GM12878 (cell line): ENCODE results near the gene C1QL1. TPM values are rescaled to one million over a fixed set of nuclear protein-coding genes. Genes with fewer than 3 reads are reported as not detected.

Experiments
- LARP7 ChIP-seq: fragments of 450-650 bp; IDR thresholded peaks from 2 replicates; pipeline ENCODE4 v1.6.1; 2017; ENCODE audit warnings: mild to moderate bottlenecking
- MEF2A ChIP-seq: IDR thresholded peaks from 2 replicates; pipeline ENCODE4 v1.6.1; 2011; ENCODE audit warnings: low read depth, mild to moderate bottlenecking, low read length, moderate library complexity; ENCODE audit not compliant: insufficient read depth
- NKRF ChIP-seq: fragments of 450-650 bp; conservative IDR thresholded peaks from 2 replicates; pipeline ENCODE4 v1.6.1; 2017; ENCODE audit warnings: mild to moderate bottlenecking, moderate library complexity
- NR2C2 ChIP-seq: IDR thresholded peaks from 2 replicates; pipeline ENCODE4 v1.6.1; 2011; ENCODE audit warnings: borderline replicate concordance, low read depth; ENCODE audit not compliant: control insufficient read depth, insufficient read length
- POLR2A ChIP-seq: IDR thresholded peaks from 2 replicates; pipeline ENCODE4 v1.6.1; 2011; ENCODE audit warnings: low read depth, mild to moderate bottlenecking, low read length
- RB1 ChIP-seq: fragments of 450-650 bp; formaldehyde crosslinking; IDR thresholded peaks from 2 replicates; pipeline ENCODE4 v1.6.1; 2017; ENCODE audit warnings: mild to moderate bottlenecking, borderline replicate concordance
- SUZ12 ChIP-seq: fragments of 200-600 bp; sonication (generic); IDR thresholded peaks from one replicate; pipeline ENCODE4 v1.6.1; 2018; ENCODE audit warnings: antibody characterized with exemption, mild to moderate bottlenecking; ENCODE audit not compliant: unreplicated experiment
- WRNIP1 ChIP-seq: IDR thresholded peaks from 2 replicates; pipeline ENCODE4 v1.6.1; 2011; ENCODE audit warnings: low read depth, low read length, improper control_type of control experiment, borderline replicate concordance
- ZBTB11 ChIP-seq: fragments of 450-650 bp; formaldehyde crosslinking; IDR thresholded peaks from 2 replicates; pipeline ENCODE4 v1.5.0; 2022; ENCODE audit warnings: mild to moderate bottlenecking, missing genetic modification characterization
- ZNF622 ChIP-seq: fragments of 450-650 bp; IDR thresholded peaks from 2 replicates; pipeline ENCODE4 v1.6.1; 2017; ENCODE audit warnings: mild to moderate bottlenecking, inconsistent platforms
- polyA plus RNA-seq, 11 experiments: library from polyadenylated mRNA; depleted of rRNA in 4 of 11; unstranded in 6 of 11; stranded (reverse) in 5 of 11; fragments of >200 nt; fragmentation: Nextera tagmentation in 4 of 11; fragmentation: Illumina TruSeq in 1 of 11; extraction: Ambion mirVana in 4 of 11; extraction: Trizol in 1 of 11; gene quantifications; 1 replicate in 1 of 11; 2 replicates in 10 of 11; pipeline versions ENCODE4 v1.2.1 to v1.2.3, GENCODE V29; 2011 to 2016; ENCODE audit warnings: inconsistent platforms in 2 of 11, missing spikeins in 2 of 11, low read depth in 1 of 11
- total RNA-seq, 4 experiments: library from RNA; depleted of rRNA in 3 of 4; stranded (reverse); fragments of >200 nt in 3 of 4; fragmentation: Illumina TruSeq in 1 of 4; extraction: Trizol in 1 of 4; gene quantifications; 2 replicates each; pipeline versions ENCODE4 v1.2.1 to v1.2.3, GENCODE V29; 2013 to 2021

Gene C1QL1
- total and polyA plus RNA-seq, 10 of the 15 experiments (the other 5 are each of a cell fraction or from before 2014, with no cell fraction given) = not detected

GRCh38 chr17:44981221-44981968 lies 13.3 kb upstream of the C1QL1 start (continued):
- no peak for TF ChIP-seq NR2C2
- no peak for TF ChIP-seq LARP7
- no peak for TF ChIP-seq NKRF
- no peak for TF ChIP-seq POLR2A
- no peak for TF ChIP-seq ZBTB11
- no peak for TF ChIP-seq SUZ12
- TF ChIP-seq RB1 = no peak
- no peak for TF ChIP-seq MEF2A
- no peak for TF ChIP-seq WRNIP1
- no peak for TF ChIP-seq ZNF622
- TF ChIP-seq, all 136 proteins: peak for 0
